ENCODE measurements around the gene TXNDC11. TPM values are rescaled to one million over a fixed set of nuclear protein-coding genes. Genes with fewer than 3 reads are reported as not detected.

Gene TXNDC11
- total and polyA plus RNA-seq, 10 of the 15 experiments (the other 5 are each of a cell fraction or from before 2014, with no cell fraction given), result 1.7 to 86.7 (median 54.4) TPM

DNA sequence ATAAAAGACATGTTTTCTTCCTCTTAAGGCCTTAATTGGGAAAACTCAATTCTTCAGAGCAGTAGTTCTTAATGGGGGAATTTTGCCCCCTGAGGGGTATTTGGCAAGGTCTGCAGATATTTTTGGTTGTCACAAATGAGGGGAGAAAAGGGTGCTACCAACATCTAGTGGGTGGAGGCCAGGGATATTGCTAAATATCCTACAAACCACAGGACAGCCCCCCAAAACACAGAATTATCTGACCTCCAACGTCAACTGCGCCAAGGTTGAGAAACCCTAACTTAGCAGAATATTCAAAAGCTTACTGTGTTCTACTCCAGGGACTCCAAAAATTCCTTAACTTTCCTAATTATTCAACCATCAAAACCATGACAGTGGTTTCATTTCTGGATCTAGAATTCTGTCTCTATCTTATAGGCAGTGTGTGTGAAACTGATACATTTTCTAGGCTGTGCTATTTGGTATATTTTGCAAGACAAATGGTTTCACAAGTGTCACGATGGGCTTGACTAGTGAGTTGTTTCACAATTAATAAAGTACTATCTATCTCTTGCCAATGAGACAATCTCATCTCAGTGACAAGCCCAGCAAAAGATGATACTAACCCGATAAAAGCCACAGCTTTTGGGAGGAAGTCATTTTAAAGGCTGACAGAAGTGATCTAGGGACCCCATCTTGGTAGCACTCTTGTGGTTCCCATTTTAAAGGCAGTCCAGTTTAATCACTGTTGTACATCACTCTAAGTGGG lies 14.7 kb downstream of the TXNDC11 start (continued):
- TF ChIP-seq, protein P1, sequence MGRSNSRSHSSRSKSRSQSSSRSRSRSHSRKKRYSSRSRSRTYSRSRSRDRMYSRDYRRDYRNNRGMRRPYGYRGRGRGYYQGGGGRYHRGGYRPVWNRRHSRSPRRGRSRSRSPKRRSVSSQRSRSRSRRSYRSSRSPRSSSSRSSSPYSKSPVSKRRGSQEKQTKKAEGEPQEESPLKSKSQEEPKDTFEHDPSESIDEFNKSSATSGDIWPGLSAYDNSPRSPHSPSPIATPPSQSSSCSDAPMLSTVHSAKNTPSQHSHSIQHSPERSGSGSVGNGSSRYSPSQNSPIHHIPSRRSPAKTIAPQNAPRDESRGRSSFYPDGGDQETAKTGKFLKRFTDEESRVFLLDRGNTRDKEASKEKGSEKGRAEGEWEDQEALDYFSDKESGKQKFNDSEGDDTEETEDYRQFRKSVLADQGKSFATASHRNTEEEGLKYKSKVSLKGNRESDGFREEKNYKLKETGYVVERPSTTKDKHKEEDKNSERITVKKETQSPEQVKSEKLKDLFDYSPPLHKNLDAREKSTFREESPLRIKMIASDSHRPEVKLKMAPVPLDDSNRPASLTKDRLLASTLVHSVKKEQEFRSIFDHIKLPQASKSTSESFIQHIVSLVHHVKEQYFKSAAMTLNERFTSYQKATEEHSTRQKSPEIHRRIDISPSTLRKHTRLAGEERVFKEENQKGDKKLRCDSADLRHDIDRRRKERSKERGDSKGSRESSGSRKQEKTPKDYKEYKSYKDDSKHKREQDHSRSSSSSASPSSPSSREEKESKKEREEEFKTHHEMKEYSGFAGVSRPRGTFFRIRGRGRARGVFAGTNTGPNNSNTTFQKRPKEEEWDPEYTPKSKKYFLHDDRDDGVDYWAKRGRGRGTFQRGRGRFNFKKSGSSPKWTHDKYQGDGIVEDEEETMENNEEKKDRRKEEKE (IDR thresholded peaks at IDR 0.05), result no peak
- TF ChIP-seq ZSCAN29 (IDR thresholded peaks at IDR 0.05), result no peak
- TF ChIP-seq, protein P2, sequence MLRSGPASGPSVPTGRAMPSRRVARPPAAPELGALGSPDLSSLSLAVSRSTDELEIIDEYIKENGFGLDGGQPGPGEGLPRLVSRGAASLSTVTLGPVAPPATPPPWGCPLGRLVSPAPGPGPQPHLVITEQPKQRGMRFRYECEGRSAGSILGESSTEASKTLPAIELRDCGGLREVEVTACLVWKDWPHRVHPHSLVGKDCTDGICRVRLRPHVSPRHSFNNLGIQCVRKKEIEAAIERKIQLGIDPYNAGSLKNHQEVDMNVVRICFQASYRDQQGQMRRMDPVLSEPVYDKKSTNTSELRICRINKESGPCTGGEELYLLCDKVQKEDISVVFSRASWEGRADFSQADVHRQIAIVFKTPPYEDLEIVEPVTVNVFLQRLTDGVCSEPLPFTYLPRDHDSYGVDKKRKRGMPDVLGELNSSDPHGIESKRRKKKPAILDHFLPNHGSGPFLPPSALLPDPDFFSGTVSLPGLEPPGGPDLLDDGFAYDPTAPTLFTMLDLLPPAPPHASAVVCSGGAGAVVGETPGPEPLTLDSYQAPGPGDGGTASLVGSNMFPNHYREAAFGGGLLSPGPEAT (IDR thresholded peaks at IDR 0.05; ENCODE audit: low read depth), result 0 out of 2 replicates have a peak, but pooled peaks have one; percentile 41
- TF ChIP-seq IKZF1 (conservative IDR thresholded peaks at IDR 0.05), result peak; percentile 53
- TF ChIP-seq, protein P3, sequence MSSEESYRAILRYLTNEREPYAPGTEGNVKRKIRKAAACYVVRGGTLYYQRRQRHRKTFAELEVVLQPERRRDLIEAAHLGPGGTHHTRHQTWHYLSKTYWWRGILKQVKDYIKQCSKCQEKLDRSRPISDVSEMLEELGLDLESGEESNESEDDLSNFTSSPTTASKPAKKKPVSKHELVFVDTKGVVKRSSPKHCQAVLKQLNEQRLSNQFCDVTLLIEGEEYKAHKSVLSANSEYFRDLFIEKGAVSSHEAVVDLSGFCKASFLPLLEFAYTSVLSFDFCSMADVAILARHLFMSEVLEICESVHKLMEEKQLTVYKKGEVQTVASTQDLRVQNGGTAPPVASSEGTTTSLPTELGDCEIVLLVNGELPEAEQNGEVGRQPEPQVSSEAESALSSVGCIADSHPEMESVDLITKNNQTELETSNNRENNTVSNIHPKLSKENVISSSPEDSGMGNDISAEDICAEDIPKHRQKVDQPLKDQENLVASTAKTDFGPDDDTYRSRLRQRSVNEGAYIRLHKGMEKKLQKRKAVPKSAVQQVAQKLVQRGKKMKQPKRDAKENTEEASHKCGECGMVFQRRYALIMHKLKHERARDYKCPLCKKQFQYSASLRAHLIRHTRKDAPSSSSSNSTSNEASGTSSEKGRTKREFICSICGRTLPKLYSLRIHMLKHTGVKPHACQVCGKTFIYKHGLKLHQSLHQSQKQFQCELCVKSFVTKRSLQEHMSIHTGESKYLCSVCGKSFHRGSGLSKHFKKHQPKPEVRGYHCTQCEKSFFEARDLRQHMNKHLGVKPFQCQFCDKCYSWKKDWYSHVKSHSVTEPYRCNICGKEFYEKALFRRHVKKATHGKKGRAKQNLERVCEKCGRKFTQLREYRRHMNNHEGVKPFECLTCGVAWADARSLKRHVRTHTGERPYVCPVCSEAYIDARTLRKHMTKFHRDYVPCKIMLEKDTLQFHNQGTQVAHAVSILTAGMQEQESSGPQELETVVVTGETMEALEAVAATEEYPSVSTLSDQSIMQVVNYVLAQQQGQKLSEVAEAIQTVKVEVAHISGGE (CRISPR knock-in tag; IDR thresholded peaks at IDR 0.05), result no peak
- no peak for TF ChIP-seq TAF1 (IDR thresholded peaks at IDR 0.05; ENCODE audit: borderline replicate concordance, low read depth, low read length)
- TF ChIP-seq, protein P4, sequence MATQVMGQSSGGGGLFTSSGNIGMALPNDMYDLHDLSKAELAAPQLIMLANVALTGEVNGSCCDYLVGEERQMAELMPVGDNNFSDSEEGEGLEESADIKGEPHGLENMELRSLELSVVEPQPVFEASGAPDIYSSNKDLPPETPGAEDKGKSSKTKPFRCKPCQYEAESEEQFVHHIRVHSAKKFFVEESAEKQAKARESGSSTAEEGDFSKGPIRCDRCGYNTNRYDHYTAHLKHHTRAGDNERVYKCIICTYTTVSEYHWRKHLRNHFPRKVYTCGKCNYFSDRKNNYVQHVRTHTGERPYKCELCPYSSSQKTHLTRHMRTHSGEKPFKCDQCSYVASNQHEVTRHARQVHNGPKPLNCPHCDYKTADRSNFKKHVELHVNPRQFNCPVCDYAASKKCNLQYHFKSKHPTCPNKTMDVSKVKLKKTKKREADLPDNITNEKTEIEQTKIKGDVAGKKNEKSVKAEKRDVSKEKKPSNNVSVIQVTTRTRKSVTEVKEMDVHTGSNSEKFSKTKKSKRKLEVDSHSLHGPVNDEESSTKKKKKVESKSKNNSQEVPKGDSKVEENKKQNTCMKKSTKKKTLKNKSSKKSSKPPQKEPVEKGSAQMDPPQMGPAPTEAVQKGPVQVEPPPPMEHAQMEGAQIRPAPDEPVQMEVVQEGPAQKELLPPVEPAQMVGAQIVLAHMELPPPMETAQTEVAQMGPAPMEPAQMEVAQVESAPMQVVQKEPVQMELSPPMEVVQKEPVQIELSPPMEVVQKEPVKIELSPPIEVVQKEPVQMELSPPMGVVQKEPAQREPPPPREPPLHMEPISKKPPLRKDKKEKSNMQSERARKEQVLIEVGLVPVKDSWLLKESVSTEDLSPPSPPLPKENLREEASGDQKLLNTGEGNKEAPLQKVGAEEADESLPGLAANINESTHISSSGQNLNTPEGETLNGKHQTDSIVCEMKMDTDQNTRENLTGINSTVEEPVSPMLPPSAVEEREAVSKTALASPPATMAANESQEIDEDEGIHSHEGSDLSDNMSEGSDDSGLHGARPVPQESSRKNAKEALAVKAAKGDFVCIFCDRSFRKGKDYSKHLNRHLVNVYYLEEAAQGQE (IDR thresholded peaks at IDR 0.05; ENCODE audit: low read depth, low read length), result no peak
- TF ChIP-seq, protein P5, sequence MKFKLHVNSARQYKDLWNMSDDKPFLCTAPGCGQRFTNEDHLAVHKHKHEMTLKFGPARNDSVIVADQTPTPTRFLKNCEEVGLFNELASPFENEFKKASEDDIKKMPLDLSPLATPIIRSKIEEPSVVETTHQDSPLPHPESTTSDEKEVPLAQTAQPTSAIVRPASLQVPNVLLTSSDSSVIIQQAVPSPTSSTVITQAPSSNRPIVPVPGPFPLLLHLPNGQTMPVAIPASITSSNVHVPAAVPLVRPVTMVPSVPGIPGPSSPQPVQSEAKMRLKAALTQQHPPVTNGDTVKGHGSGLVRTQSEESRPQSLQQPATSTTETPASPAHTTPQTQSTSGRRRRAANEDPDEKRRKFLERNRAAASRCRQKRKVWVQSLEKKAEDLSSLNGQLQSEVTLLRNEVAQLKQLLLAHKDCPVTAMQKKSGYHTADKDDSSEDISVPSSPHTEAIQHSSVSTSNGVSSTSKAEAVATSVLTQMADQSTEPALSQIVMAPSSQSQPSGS (IDR thresholded peaks at IDR 0.05; ENCODE audit: low read length), result no peak
- TF ChIP-seq BCL11A (IDR thresholded peaks at IDR 0.05; ENCODE audit: low read depth, low read length), result no peak
- TF ChIP-seq STAT3 (IDR thresholded peaks at IDR 0.05; ENCODE audit: low read depth, low read length), result no peak
- TF ChIP-seq RAD21 (IDR thresholded peaks at IDR 0.05; ENCODE audit: insufficient read depth, low read depth, low read length), result no peak
- TF ChIP-seq ETV6 (conservative IDR thresholded peaks at IDR 0.05 in 1 of 2, IDR thresholded peaks at IDR 0.05 in 1 of 2; ENCODE audit: borderline replicate concordance in 1 of 2, low read depth in 1 of 2), result no peak
- TF ChIP-seq TARDBP (IDR thresholded peaks at IDR 0.05; ENCODE audit: borderline replicate concordance), result no peak
- no peak for TF ChIP-seq HDAC6 (IDR thresholded peaks at IDR 0.05; ENCODE audit: unreplicated experiment)
